ENCODE results near the gene OPRD1.
"Not testable (repeated sequence)": the region's sequence is repeated elsewhere in the genome, so short reads cannot be mapped to it uniquely, and the experiment has no call there.

The OPRD1 gene

DNA sequence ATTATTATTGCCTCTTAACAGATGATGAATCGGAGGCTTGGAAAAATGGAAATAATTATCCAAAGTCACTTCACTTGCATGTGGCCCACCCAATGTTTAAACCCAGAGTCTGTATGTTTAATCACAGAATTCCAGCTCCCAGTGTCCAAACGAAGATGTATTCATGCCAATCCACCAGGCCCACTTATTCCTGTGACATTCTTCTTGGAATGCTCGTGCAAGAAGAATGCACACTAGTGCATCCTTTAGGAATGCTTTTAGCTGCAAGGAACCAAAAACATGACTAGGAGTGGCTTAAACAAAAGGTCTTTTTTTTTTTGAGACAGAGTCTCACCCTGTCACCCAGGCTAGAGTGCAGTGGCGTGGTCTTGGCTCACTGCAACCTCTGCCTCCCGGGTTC lies 8.9 kb upstream of the OPRD1 start:
- no peak for DNase-seq

DNA sequence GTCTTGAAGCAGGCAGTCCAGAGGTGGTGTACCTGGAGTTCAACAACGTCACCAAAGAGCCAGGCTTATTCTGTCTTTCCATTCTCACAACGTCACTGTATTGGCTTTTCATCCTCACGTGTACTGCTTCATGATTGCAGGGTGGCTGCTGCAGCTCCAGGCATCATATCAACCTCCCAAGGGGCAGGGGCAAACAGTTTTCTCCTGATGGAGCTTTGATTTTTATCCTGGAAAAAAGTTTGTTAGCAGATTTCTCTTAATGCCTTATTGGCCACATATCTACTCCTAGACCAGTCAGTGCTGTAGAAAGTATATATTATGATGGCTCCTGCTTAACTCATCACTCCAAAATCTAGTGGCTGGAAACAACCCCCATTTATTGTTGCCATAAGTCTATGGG lies 8.3 kb upstream of the OPRD1 start:
- DNase-seq = no peak

DNA sequence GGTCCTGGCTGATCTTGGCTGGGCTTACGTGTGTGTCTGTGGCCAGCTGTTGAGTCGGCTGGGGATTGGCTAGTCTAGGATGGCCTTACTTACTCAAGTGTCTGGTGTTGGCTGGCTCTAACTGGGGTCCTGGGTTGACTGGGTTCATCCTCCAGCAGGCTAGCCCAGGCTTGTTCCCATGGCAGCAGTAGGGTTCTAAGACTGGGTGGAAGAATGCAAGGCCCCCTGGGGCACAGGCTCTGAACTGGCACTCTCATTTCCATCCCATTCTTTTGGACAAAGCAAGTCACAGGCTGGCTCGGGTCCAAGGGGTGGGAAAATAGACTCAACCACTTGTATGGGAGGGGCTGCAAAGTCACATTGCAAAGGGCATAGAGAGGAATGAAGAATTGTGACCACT lies 7.9 kb upstream of the OPRD1 start:
- no peak for DNase-seq

DNA sequence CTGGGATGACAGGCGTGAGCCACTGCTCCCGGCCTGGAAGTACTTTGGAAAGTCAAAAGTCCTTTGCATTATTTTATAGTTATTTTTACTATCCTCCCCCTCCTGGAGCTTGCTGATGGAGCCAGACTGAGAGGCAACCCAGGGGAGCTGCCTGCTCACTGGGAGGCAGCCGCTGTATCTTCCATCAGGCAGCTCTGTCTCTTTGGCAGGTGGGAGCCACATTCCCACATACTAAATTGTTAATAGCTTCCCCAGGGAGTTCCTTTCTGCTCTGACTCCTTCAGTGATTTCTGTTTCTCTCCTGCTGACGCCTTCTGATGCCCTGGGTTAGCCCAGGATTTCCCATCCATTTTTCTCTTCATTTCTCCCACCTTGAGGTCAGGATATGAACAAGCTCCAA lies 4.9 kb upstream of the OPRD1 start:
- no peak for DNase-seq

DNA sequence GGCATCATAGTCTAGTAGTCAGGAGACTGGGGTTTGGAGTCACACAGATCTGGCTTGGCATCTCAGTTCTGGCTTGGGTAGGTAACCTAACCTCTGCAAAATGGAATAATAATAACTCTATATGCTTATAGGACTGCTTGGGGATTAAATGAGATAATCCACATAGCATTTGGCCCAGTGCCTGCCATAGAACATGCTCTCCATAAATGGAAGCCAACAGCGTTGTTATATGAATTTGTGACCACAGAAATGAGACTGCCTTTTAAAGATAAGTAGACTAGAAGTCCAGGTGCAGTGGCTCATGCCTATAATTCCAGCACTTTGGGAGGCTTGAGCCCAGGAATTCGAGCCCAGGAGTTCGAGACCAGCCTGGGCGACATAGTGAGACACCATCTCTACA lies 4.0 kb upstream of the OPRD1 start:
- peak; percentile 38 for DNase-seq

DNA sequence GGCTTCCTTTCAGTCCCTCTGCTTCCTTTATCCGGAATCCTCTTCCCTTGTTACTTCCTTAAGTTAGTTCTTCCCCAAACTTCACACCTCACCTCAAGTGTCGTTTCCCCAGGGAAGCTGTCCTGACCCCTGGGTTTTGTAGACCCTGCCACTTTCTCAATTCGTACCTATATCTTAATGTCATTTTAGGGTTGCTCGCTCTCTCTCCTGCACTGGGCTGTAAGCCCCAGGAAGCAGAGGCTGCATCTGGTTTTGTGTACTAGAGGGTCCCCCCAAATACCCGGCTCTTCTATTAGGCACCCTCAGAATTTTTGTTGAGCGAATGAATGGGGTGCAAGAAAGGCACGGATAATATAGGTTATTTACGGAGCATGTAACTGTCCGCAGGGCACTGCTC lies 603 bp upstream of the OPRD1 start:
- no peak for DNase-seq

DNA sequence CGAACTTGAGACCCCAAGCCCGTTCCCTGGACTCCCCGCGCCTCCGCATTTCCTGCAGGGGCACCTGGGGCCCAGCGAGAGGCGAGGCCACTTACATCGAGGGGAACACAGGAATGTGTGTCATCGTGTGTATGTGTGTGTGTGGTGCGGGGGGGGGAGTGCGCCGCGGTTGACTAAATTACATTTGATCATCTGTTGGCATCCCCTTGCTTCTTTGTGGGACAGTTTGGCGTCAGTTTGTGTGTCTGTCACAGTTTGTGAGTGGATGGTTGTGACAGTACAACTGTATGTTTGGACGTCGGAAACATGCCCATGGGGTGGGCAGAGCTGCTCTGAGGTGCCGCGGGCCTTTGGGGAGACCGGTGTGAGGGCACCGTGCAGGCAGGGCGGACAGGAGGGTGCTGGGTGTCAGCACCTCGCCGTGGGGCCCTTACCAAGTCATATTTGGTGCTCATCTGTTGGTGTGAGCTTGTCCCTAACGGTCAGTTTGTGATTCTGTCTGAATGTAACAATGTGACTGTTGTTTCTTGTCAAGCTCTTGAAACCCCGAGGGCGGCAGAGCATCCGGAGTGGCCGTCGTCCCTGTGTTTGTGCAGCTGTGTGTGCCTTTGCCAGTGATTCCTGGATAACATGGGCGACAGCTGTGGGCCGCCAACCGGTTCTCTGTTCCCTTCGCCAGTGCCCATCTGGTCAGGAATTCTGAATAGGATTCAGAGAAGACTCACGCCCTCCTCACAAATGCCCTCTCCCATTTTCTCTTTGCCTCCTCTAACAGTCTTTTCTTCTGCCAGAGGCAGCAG lies 899 bp downstream of the OPRD1 start:
- no peak for DNase-seq

DNA sequence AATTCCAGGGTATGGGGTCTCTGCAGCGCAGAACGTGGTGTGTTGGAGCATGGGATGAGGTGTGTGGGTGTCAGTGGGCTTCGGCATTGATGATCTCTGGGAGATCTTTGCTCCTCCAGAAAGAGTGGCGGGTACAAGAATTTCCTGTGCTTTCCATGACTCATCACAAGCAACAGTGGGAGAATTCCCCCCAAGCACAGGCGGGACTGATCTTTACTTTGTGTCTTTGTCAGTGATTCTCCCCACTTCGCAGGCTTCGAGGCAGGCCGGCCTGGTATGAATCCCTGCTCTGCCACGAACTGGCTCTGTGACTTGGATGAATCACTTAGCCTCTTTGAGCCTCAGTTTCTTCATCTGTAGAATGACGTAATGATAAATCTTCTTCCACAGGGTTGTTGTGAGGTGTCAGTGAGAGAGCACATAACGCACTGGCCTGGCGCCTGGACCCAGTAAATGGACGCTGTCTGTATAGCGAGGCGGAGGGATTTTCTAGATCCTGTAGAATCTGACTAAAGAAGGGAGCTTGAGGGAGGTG lies 2.0 kb downstream of the OPRD1 start:
- DNase-seq = no peak

DNA sequence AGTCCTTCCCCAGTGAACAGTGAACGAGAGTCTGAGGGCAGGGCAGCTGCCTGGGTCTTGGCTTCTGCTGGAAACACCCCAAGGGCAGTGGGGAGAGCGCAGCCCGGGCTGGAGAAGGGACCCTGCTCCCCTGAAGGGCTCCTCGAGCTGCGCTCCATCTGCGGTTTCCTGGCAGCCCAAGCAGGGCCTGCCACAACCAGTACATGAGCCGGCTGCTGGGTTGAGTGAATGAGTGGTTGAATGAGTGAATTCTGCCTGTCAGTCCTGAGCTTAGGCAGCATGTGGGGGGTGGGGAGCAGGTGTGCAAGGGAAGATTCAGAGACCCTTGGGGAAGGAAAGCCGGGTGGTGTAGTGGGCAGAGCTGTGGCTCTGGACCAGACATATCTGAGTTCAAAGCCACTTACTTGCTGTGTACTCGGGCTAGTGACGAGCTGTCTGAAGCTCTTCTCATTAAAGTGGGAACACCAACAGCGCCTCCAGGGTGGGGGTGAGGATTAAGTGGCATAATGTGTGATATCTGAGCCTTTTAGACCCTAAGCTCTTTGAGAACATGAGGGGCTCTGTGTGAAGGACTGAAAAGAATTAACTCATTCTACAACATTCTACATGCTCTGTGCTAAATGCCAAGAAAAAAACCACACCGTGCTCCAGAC lies 3.7 kb downstream of the OPRD1 start:
- DNase-seq = no peak

DNA sequence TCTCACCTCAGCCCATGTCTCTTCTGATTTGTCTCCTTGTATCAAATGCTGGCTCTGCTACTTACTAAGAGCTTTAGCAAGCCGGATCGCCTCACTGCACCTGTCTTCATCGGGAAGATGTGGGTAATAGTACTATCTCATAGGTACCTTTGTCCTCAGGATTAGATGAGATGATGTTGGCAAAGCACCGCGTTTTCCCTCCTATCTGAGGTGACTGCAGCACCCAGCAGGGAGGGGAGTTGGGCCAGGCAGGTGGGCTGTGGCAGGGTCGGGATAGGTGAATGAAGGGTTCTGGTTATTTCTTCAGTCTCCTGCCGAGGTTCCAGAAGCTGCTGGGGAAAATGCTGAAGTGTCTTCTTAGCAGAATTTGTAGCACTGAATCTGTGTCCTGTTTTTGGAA lies 5.2 kb downstream of the OPRD1 start:
- DNase-seq = no peak

DNA sequence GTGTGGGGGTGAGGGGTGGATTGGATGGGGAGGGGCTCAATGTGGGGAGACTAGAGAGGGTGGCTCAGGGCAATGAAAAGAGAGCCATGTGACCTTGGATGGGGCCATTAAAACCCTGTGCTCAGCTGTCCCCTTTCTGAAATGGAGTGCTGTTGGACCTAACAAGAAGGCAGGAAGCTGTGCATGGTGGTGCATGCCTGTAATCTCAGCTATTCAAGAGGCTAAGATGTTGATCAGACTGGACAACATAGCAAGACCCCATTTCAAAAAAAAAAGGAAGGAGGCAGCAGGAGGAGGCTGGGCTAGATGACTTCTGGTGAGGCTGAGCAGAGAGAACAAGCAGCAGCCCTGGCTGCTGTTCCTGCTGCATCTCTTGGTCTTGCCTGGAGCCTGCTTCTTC lies 7.0 kb downstream of the OPRD1 start:
- no peak for DNase-seq

DNA sequence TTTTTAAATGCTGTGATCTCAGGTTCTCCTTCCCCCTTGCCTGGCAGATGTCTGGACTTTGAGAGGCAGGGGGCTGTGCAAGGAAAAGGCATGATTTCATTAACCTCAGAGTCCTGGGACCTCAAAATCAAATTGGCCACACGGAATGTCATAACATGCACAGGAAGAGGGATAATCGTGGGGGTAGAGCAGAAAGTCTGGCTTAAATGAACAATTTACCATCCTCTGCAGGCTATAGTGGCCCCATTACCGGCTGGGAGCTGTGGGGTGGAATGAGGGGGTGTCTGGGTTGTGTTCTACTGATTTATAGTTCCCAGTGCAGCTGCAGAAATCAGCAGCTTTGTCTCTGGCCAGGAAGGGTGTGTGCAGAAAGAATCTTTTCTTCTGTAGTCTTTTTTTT lies 10.8 kb downstream of the OPRD1 start:
- DNase-seq = no peak

DNA sequence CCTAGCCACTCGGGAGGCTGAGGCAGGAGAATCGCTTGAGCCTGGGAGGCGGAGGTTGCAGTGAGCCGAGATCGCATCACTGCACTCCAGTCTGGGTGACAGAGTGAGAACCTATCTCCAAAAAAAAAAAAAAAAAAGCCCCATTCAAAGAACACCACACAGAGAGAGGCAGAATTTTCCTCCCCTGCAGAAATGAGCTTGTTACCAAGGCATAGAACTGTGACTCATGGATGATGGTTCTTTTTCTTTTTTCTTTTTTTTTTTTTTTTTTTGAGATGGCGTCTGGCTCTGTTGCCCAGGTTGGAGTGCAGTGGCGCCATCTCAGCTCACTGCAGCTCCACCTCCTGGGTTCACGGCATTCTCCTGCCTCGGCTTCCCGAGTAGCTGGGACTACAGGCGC lies 12.1 kb downstream of the OPRD1 start:
- DNase-seq = not testable (repeated sequence)

DNA sequence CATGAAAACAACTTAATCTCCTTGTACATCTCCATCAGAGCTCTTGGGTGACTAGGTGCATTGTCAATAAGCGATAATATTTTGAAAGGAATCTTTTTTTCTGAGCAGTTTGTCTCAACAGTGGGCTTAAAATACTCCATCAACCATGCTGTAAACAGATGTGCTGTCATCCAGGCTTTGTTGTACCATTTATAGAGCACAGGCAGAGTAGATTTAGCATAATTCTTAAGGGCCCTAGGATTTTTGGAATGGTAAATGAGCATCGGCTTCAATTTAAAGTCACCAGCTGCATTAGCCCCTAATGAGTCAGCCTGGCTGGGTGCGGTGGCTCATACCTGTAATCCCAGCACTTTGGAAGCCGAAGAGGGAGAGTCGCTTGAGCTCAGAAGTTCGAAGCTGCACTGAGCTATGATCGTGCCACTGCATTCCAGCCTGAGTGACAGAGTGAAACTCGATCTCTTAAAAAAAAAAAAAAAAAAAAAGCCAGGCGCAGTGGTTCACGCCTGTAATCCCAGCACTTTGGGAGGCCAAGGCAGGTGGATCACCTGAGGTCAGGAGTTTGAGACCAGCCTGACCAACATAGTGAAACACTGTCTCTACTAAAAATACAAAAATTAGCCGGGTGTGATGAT lies 16.4 kb downstream of the OPRD1 start:
- DNase-seq = not testable (repeated sequence)

DNA sequence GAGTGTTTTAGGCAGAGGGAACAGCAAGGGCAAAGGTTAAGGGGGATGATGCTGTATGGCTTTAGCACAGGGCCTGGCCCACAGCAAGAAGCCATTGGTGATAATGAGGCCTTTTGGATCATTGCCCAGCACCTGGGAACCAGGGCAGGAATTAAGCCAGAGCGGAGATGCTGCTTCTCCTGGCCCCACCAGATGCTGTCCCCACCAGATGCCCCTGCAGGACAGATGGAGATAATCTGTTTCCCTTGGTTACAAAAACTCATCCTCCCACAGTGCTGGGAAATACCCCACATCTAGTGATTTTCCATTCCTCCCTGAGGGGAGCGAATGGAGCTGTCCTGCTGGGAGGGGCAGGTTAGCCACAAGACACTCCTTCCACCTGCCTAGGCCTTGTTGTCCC lies 18.8 kb downstream of the OPRD1 start:
- DNase-seq = no peak

DNA sequence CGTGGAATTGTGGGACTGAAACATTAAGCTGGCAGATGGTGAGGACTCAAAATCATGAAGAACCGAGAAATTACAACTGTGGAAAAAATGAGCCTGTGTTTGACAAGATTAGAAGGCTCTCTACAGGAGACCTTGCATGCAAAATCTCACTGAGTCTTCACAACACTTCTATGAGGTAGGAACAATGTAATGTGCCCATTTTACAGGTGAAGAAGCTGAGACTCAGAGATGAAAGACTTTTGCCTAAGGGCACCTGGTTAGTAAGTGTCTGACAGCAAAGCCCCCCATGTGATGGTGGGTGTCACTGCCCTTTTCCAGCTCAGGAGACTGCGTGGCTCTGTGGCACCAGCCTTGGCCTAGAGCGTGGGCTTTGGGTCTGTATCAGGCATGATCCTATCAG lies 21.0 kb downstream of the OPRD1 start:
- no peak for DNase-seq

DNA sequence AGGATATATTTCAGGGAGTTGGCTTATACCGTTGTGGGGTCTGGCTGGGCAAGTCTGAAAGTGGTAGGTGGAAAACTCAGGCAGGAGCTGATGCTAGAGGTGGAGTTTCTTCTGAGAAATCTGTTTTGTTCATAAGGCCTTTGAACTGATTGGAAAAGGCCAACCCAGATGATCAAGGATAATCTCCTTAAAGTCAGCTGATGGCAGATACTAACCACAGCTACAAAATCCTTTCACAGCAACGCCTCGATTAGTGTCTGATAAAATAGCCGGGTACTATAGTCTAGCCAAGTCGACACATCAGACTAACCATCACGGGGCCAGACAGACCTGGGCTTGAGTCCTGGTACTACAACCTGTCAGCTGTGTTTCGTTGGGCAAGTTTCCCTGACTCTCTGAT lies 21.4 kb downstream of the OPRD1 start:
- no peak for DNase-seq

DNA sequence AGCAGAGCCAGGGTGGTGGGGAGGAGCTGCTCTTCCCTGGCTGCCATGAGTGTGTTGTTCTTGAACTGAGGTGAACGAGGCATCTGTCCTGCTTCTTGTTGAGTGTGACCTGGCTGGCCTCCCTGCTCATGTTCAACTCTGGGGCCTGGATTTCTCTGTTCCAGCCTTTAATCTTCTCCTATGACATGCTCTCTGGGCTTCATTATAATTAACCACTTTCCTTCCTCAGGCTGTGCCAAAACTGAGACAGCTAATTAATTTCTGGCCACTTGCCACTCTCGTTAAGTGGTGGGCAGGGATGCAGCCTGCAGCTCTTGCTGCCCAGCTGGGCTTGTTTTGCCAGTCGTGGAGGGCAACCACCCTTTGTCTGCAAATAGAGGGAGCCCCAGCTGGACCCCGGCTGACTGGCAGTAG lies 23.3 kb downstream of the OPRD1 start:
- DNase-seq = no peak

DNA sequence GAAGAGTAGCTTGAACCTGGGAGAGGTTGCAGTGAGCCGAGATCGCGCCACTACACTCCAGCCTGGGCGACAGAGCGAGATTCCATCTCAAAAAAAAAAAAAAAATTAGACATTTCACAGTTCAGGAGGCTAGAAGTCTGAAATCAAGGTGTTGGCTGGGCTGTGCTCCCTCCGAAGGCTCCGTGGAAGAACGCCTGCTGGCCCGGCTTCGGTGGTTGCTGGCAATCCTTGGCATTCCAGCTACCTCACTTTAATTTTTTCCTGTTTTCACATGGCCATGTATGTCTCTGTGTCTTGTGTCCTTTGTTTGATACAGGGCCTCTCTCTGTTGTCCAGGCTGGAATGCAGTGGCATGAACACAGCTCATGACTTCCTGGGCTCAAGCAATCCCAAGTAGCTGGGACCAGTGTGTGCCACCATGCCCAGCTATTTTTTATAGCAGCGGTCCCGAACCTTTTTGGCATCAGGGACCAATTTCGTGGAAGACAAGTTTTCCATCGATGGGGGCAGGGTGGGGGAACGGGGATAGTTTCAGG lies 24.5 kb downstream of the OPRD1 start:
- DNase-seq = no peak

DNA sequence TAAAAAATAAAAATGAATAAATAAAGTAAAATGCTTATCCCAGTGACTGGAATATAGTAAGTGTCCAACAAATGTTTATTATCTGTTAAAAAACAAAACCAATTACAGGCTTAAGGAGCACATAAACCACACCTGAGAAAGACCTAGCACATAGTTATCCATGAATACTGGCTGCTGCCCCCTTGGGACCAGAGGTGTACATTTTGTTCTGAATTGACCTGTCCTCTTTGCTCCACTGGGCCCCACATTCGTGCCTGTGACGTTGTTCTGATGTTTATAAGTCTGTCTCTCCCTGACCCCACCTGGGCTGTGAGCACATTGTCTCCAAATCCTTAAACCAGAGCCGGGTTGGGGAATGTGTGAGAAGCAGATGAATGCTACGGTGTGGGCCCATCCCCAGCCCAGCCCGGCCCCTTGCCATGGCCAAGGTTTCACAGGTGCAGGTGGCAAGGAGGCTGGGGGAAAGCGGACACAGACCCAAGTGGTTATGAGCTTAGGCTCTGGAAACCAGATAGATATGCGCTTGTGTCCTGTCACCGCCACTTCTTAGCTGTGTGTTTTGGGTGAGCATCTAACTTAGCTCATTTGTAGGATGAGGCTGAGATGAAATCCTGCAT lies 29.1 kb downstream of the OPRD1 start:
- DNase-seq = no peak

DNA sequence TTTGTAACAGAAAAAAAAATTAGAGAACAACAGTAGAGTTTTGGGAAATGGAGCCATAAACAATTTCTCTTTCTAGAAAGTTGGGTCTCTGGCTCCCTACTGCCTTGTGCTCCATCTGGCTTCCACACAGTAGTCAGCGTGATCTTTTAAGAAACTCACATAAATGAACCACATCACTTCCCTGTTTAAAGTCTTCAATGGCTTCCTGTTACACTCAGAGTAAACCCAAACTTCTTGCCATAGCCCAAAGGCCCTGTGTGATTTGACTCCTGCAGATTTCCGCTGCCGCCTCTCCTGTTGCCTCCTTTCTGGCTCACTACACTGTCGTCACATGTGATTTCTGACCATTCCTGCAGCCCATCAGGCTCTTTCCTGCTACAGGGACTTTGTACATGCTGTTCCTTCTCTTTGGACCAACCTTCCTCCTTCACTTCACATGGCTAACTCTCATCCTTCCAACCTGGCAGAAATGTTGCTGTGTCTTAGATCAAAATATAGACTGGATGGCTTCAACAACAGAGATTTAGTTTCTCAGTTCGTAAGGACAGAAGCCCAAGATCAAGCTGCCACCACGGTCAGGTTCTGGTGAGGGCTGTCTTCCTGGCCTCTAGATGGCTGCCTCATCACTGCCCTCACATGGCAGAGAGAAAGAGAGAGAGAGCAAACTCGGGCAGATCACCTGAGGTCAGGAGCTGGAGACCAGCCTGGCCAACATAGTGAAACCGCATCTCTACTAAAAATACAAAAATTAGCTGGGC lies 34.0 kb downstream of the OPRD1 start:
- peak; percentile 42 for DNase-seq

DNA sequence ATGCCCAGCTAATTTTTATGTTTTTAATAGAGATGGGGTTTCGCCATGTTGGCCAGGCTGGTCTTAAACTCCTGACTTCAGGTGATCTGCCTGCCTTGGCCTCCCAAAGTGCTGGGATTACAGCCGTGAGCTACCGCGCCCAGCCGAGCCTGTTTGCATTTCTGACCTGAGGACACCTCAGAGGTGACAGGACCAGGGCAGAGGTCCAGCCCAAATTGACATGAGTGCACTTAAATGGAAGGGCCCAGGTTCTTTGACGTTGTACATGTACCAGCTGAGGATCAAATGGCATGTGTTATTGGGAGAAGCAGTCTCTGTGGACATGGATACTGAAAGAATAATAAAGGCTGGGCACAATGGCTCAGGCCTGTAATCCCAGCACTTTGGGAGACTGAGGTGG lies 35.2 kb downstream of the OPRD1 start:
- DNase-seq = not testable (repeated sequence)

DNA sequence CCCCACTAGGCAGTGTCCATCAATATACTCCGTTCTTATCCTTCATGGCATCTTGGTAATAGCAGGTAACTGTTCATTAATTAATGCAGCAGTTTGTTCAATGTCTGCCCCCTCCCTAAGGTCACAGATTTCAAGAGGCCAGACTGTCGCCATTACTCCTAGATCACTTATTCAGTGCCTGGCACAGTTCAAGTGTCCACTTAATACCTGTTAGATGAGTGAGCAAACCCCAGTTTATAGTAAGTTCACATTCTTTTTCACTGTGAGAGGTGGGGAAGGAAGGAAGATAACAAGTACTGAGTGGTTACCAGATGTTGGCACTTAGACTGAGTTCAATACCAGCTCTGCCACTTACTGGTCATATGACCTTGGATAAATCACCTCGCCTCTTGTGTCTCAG lies 36.4 kb downstream of the OPRD1 start:
- no peak for DNase-seq
